ENCODE measurements around the gene PIMREG.
"Not testable (repeated sequence)": the region's sequence is repeated elsewhere in the genome, so short reads cannot be mapped to it uniquely, and the experiment has no call there.

The PIMREG gene

GRCh38 chr17:6476810-6477179, 32.5 kb downstream of the PIMREG start:
- DNase-seq (ENCODE audit: low read depth in 1 of 2, low spot score in 1 of 2): no peak

- no peak for DNase-seq (ENCODE audit: low read depth in 1 of 2, low spot score in 1 of 2)
Observed at GRCh38 chr17:6477831-6478383, 33.7 kb downstream of the PIMREG start.

DNA sequence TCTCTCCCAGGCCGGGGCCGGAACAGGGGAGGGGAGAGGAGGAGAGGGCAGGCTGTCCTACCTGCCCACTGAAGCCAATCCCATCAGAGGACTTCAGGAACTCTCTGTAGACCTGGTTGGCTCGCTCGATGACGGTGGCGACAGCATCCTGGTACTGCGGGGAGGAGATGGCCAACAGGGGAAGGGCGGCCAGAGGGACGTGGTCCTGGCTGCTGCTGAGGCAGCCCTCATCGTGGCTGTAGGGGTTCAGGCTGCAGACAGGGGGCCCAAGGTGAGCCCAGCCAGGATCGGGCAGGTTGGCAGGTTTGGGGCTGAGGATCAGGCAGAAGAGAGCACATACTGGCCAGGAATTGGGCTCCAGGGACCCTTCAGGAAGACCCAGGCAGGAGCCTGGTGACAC, 34.2 kb downstream of the PIMREG start:
- no peak for DNase-seq (ENCODE audit: low read depth in 1 of 2, low spot score in 1 of 2)

DNA sequence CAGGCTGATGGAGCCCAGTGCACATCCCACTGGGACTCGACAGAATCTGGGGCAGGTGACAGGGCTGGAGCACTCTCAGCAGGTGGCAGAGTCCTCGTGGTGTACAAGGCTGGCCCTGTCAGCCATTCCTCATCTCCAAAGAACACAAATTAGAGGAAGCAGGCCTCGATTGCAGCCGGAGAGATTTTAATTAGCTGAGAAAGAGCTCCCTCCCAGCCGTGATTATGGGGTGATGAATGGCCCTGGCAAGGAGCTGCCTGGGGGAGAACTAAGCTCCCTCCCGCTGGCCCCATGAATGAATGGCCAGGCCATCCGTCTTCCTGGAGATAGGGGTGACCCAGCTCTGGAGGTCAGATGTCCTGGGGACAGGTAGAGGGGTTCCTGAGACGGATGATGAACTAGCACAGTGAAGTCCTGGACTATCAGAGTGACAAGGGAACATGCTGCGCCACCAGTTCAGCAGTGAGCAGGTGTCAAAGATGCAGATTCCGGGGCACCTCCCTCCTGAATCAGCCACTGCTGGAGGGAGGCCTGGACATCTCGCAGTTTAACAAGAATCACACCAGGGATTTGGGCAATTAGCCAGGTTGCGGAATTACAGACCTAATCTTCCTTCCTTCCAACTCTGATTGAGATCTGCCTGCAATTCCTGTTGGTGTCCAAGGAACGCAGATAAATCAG, 35.5 kb downstream of the PIMREG start:
- no peak for DNase-seq (ENCODE audit: low read depth in 1 of 2, low spot score in 1 of 2)

DNA sequence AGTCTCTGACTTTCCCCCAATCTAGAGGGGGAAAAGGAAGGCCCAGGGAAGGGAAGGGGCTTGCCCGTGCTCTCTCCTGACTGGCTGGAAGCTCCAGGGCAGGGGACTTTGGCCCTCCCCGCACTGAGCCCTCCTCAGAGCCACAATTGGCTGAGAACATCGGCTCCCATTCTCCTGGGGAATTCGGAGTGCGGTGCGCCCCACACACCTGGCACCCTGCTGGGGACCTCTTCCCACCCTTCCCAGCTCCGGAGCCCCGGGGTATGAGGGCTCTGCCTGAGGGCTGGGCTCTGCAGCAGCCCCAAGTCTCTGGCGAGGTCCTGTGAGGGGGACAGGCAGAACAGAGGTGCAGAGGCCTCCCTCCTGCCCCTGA, 36.0 kb downstream of the PIMREG start:
- no peak for DNase-seq (ENCODE audit: low read depth in 1 of 2, low spot score in 1 of 2)

DNA sequence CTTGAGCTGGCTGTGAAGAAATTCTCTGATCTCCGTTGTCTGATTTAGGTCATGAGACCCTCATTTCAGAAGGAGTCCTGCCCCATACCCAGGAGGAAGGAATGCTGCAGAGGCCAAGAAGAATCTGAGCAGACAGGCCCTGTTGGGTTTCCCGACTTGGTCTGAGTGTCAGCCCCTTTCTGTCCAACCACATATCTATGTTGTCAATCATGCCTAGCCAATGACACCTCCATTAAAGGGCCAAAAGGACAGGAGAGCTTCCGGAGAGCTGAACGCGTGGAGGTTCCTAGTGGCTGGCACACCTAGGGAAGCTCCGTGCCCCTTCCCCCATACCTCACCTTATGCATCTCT, 37.8 kb downstream of the PIMREG start:
- DNase-seq (ENCODE audit: low read depth in 1 of 2, low spot score in 1 of 2): no peak

GRCh38 chr17:6482796-6483195, 38.5 kb downstream of the PIMREG start:
- not testable (repeated sequence) for DNase-seq (ENCODE audit: low read depth in 1 of 2, low spot score in 1 of 2)

DNA sequence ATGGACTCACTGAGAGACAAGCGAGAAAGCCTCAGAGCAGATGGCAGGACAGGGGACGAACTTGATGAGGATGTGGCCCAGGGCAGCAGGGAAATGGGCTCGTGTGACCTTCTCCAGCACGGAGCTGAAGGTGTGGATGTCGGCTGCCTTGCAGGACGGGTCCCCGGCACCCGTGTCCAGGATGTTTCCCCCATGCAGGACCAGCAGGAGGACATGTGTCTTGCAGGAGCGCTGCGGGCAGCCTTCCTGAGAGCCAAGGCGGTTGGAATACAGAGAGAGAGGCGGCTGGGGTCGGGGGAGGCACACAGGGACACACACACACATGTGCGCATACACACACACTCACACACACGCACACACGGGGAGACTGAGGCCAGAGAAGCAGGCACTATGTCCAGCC, 39.3 kb downstream of the PIMREG start:
- DNase-seq (ENCODE audit: low read depth in 1 of 2, low spot score in 1 of 2): no peak

DNA sequence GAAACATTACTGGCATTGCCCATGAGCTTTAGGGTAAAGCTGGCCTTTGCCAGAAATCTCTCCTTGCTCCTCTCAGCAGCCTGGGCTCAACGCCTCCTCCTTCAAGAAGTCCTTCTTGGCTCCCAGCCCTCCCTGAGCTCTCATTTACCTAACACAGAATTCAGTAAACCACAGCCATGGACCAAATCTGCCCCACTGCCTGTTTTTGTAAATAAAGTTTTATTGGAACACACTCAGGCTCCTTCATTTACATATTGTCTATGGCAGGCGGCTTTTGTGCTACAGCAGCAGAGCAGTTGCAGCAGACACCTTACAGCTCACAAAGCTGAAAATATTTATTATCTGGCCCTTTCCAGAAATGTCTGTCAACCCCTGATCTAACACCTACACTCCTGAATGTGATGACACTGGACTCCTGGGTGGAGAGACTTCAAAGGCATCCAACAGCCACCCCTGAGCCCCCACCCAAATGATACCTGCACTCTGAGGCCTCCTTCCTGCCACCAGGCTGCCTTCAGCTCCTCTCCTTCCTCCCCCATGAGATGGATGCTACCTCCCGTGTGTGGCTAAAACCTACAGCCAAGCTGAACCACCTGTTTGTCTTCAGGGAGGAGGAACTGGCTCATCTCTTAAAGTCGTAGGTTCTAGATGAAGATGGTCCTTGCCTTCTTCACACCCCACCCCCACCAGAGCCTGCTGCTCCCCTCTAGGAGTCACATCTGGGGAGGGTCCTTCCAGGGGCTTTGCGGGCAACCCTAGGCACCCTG, 41.6 kb downstream of the PIMREG start:
- DNase-seq (ENCODE audit: low read depth in 1 of 2, low spot score in 1 of 2): no peak

DNA sequence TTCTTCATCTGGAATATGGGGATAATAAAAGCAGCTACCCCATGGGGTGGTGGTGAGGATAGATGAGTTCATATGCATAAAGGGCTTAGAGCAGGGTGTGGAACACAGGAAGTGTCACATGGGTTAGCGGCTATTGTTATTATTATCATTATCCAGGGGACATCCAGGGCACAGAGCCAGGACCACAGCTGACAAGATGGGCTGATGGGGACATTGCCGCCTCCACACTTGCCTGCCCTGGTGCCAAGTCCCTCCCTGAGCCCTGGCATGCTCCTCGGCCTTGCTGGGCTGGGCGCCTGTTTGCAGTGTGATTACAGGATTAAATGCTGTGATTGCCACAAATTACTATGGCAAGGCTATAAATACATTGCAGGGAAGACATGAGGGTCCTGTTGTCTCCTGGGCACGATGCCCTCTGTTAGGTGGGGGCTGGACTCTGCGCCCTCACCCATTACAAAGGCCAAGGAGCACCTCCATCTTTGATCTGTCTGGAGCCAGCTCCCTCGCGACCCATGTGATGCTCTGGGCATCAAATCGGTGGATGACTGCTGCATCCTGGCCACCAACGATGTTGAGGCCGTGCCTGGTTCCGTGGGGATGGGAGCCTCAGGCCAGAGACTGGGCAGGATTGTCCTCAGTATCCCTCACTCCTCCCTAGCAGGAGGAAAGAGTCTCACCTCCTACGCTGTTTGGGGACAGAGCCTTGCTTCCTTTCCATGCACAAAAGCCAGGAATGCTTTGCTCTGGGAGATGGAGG, 43.2 kb downstream of the PIMREG start:
- DNase-seq (ENCODE audit: low read depth in 1 of 2, low spot score in 1 of 2): no peak

DNA sequence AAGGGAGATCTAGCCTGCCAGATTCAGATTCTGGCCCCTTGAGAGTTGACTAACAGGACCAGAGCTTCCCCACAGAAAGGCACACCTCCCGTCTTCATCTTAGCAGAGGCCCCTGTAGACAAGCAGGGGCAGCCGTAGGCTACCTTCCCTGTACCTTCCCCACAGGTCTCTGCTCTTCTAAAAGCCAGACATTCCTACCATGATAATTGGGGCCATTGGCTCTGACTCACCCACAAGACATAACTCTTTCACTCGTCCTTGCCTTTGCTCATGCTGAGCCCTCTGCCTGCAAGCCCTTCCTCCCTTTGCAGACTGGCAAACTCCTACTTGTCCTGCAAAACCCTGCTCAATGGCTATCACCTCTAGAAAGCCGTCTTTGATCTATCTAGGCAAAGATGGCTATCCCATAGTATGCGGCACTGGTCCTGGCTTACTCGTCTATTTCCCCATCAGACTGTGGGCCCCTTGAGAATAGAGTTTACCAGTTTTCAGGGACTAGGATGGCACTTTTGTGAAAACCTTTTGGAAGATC, 43.8 kb downstream of the PIMREG start:
- DNase-seq (ENCODE audit: low read depth in 1 of 2, low spot score in 1 of 2): no peak

- no peak for DNase-seq (ENCODE audit: low read depth in 1 of 2, low spot score in 1 of 2)
Observed at GRCh38 chr17:6489016-6489550, 44.8 kb downstream of the PIMREG start.

DNA sequence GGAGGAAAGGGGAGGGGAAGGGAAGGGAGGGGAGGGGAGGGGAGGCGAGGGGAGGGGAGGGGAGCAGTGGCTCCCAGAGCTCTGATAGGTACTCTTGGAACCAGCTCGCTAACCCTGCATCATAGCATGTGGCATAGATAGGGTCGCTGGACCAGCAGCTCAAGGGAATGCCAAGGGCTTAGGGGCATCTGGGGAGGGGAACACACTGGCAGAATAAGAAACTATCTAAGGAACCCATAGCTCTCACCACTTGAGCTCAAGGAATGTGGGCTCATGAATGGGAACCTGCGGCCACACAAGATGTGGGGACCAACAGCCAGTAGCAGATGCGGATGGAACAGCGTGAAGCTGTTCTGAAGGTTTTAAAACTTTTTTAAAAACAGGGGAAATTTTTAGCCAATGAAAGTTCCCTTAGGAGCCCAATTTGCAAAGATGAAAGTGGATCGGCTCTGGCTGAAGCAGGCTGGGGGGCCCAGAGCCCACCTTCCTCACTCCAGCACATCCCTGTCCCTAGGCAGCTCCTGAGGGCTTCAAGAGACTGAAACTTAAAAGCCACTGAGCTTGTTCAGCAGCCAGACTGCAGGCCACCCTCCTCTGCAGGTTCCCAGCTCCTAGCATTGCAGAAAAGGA, 46.9 kb downstream of the PIMREG start:
- DNase-seq (ENCODE audit: low read depth in 1 of 2, low spot score in 1 of 2): no peak

GRCh38 chr17:6492892-6493674, 48.8 kb downstream of the PIMREG start:
- no peak for DNase-seq (ENCODE audit: low read depth in 1 of 2, low spot score in 1 of 2)

GRCh38 chr17:6494239-6494941, 50.1 kb downstream of the PIMREG start:
- no peak for DNase-seq (ENCODE audit: low read depth in 1 of 2, low spot score in 1 of 2)

DNA sequence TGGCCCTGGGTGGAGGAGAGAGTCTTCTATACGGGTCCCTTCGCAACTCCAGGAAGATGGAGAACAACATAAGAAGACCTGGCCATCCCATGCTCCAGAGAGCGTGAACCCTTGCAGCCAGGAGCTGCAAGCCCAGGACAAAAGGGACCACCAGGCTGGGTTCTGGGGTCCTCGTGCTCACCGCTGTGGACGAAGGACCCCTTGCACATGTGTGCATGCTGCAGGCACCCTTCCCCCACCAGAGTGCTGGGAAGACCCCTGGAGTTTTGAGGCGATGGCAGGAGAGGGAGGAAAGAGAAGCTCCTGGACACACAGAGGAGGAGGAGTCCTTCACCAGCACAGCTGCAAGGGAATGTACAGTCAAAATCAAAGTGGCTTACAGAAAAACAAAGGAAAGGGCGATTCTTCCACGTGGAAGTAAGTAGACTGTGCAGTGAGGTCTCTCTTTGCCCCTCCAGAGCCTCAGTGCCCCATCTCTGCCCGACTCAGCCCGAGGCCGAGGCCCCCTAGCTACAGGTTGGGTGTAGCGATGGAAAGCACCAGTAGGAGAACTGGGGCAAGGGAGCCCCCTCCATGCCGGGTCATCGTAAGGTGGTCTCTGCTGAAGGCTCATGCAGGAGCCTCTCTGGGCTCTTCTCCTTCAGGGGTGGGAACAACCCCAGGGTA, 51.3 kb downstream of the PIMREG start:
- no peak for DNase-seq (ENCODE audit: low read depth in 1 of 2, low spot score in 1 of 2)

DNA sequence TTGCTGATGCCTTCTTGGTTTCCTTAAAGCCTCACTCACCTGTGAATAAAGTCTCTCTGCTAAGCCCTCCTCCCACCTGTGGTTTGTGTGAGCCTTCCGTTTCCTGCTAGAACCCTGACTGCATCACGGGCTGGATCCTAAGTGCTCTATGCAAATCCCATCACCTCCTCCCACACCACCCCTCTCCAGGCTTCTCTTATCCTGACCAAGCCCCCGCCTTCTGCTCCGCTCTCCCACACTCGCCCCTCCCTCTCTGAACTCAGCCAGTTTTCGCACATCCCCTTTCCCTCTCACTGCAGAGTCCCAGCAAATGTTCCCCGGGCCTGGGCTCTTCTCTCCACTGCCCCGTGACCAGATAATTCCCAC, 51.8 kb downstream of the PIMREG start:
- DNase-seq (ENCODE audit: low read depth in 1 of 2, low spot score in 1 of 2): no peak

DNA sequence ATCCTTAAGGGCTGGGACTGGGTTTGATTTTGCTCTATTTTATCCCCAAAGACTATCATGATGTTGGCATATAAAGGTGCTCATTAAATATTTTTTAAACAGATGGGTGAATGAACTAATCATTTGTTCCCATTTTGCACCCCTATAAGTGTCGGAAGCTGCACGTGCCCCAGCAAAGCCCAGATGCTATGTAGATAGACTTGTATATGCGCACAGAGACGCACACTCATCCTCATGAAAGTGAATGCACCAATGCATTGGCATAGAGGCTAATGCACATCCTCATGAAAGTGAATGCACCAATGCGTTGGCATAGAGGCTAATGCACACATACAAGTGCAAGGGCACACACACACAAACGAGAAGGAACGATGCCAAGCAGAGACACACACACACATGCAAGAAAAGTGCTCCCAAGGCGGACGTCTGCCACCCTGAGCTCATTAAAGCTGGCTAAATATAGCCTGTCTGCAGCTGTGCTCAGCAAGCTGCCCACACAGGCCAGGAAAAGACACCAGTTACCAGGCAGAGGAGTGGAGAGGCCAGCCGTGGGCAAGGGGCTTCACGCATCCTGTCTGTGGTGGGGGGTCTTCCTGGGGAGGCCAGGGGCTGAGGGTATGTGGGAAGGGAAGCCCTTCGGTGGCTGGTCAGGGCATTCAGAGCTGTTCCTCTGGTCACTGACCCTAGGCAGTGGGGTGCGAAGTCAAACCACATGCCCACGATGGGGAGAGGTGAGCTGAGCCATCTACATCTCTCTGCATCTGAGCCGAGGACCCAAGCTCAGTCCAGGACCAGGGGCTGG, 52.6 kb downstream of the PIMREG start:
- no peak for DNase-seq (ENCODE audit: low read depth in 1 of 2, low spot score in 1 of 2)
